VCaP (cell line): ENCODE measurements around the gene CACNB2.

Experiments
- H3K27ac ChIP-seq: fragments of 450-650 bp; 2 replicates; pipeline ENCODE4 v1.5.1; 2017
- CTCF ChIP-seq: fragments of 450-650 bp; conservative IDR thresholded peaks from 2 replicates; pipeline ENCODE4 v1.5.1; 2017; ENCODE audit warnings: mild to moderate bottlenecking, moderate library complexity

CACNB2 gene

GRCh38 chr10:18231480-18231879 lies 91.3 kb downstream of the CACNB2 start:
- TF ChIP-seq CTCF = no peak

GRCh38 chr10:18233775-18234174 lies 93.6 kb downstream of the CACNB2 start:
- H3K27ac ChIP-seq = no peak overlapping the region
- peak; percentile 74 for TF ChIP-seq CTCF

More at GRCh38 chr10:18231480-18231879, 91.3 kb downstream of the CACNB2 start:
- H3K27ac ChIP-seq = no peak overlapping the region

GRCh38 chr10:18235477-18235876 lies 95.3 kb downstream of the CACNB2 start:
- TF ChIP-seq CTCF = no peak
- H3K27ac ChIP-seq = no peak overlapping the region

GRCh38 chr10:18236756-18237155 lies 96.5 kb downstream of the CACNB2 start:
- no peak for TF ChIP-seq CTCF
- H3K27ac ChIP-seq = no peak overlapping the region

- peak; percentile 78 for TF ChIP-seq CTCF
These were observed 98.8 kb downstream of the CACNB2 start for GRCh38 chr10:18238870-18239485.

GRCh38 chr10:18240185-18240882 lies 100.1 kb downstream of the CACNB2 start:
- H3K27ac ChIP-seq = no peak overlapping the region
- no peak for TF ChIP-seq CTCF

More at GRCh38 chr10:18238870-18239485, 98.8 kb downstream of the CACNB2 start:
- no peak overlapping the region for H3K27ac ChIP-seq

- TF ChIP-seq CTCF = no peak
- no peak overlapping the region for H3K27ac ChIP-seq
These were observed 106.7 kb downstream of the CACNB2 start for GRCh38 chr10:18246967-18247366.
